SIG-M5 treated with dmso at 0.1 percent for 504 hours (cell line): ENCODE results near the gene DNAH7.

Experiments used
- DNase-seq: peaks from one replicate; lab custom pipeline; 2025; ENCODE audit not compliant: unreplicated experiment; lab: John Stamatoyannopoulos, UW

The DNAH7 gene

DNA sequence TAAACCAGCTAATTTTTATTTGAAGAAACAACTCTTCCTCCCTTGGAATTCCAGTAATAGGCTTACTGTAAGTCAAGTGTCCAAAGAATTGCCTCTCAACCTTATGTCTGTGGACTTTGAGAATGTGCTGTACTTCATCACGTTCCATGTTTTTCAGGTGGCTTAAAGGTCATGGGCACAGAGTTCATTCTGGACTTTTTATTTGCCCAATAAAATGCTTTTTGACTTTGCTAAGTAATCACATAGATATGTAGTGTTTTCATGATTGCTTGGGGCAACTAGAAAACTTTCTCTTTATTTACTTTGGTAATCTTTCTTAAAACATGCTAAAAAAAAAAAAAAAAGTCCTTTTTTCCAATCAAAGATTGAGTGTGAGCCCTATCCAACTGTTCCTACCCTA, 10.4 kb upstream of the DNAH7 start:
- no peak for DNase-seq

DNA sequence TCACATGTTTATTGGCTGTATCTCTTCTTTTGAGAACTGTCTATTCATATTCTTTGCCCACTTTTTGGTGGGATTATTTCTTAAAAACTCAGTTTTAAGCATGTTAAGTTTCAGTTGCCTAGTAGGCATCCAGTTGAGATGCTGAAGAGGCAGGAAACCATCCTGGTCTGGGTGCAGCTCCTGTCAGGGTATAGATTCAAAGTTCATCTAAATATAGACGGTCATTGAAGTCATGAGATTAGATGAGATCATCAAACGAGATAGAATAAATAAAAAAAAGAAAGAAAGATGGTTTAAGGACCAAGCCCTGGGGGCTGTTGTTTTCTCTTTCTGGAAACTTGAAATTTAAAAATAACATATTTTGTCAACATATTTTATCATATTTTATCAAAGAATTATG, 9.2 kb upstream of the DNAH7 start:
- no peak for DNase-seq

DNA sequence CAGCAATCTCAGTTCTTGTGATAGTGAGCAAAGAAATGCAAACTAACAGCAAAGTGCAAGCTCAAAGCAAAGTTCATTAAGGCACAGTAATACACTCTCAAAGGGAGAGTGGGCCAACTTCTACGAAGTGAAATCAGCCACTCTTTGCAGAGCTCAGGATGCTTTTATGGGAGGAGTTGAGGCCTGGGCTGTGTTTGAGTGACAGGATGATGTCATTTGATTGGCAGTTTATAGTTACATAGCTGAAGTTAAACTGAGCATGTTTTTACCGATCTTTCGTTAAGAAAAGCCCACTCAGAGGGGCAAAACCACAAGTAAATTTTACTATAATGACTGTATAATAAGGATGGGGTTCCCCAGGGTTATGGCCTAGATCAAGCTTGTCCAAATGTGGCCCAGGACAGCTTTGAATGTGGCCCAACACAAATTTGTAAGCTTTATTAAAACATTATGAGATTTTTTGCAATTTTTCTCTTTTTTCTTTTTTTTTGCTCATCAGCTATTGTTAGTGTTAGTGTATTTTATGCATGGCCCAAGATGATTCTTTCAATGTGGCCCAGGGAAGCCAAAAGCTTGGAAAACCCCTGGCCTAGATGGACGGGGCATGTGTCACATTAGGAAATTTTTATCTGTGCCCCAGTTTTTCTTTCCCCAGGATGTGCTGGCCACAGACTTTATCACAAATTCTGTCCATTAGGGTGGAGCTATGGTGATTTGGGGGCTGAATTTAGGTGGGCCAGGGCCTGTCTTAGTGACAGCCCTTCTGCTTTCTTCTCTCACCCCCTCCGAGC, 8.3 kb upstream of the DNAH7 start:
- DNase-seq, result no peak

DNA sequence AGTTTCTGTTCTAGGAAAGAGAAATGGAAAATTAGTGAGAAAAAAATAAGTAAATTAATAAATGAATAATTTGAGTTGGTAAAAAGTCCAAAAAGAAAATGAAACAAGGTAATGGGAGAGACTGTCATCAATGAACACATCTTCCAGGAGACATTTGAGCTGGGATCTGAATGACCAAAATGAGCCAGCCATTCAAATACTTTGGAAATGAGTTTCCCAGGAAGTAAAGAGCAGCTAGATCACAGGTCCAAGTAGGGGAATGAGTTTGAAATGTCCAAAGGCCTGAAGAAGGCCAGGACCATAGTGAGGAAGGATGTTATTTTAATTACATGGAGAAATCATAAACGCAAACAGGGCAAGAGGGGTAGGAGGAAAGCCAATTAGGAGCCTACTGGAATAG, 6.6 kb upstream of the DNAH7 start:
- DNase-seq, result no peak

DNA sequence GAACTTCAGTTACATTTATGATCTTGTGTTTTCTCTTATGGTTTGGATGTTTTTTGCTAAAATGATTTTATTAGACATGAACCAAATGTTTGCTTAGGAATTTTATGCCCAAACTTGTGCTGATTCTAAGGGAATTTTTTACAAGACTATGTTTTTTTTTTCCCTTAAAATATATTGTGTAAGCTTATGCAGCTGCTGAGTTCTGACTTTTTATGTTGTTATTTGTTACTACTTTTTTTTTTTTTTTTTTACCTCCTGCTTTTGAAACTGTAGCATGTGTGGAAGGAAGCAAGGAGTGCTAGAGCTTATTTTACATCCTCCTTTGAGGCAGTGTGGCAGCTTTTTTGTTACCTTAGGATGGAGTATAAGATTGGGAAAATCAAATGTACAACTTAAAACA, 6.0 kb upstream of the DNAH7 start:
- DNase-seq, result no peak

DNA sequence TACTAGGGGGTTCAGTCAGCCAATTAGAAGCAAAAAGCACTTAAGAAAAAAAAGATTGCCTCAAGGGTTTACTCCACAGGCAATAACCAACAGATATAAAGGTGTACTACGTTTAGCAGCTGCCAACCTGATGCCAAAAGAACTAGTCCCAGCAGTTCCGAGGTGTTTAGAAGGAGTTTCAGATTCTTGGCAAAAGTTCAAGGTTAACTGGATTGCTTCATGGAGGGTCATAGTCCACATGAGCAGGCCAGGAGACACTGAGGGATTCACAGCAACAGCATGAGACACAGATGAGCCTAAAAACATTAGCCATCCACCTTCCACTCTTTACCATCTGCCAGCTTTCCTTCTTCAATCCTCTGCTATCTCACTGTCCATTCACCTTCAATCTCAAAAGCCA, 4.9 kb upstream of the DNAH7 start:
- DNase-seq, result no peak

DNA sequence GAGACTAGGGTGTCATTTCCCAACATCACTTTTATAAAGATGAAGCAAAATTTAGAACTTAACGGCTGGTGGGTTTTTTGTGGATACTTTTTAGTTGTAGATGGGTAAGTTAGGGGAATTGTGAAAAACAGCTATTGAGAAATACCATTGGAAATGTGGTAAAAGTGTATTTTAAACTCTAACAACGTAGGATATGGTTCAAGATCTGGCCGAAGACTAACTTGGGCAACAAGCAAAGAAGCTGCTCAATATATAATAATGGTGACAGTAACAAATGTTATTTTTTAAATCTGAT, 1.6 kb downstream of the DNAH7 start:
- DNase-seq, result peak; percentile 83

DNA sequence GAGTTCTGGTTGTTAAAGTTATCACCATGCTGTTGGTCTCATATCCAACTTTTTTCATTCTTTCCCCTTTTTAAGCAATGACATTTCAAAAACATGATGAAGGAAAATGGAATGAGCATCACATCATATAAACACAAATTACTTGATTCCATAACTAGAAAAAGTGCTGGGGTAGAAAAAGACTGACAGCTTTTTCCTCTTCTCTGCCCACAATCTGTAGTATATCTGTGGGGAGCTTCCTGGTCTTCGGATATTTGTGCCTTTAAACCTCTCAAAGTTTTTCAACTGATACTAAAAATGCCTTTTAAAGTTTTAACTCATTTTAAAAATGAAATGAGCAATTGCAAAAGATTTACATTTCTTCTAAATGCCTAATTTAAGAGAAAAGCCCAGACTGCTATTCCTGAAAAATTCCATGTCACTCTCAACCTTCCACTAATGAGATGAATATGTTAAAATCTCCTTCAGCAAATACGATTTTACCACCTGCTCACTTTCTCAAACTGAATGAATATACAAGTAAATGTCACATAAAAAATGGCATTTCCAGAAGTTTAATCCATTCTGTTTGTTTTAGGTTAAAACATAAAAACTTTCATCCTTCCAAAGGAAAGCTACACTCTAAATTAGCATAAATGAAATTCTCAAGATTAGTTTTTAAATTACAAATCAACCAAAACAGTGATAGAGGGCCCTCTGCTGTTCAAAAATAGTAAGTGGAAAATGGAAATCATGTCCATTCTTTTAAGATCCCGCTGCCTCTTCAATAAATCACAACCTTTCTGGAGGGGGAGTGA, 2.1 kb downstream of the DNAH7 start:
- no peak for DNase-seq

DNA sequence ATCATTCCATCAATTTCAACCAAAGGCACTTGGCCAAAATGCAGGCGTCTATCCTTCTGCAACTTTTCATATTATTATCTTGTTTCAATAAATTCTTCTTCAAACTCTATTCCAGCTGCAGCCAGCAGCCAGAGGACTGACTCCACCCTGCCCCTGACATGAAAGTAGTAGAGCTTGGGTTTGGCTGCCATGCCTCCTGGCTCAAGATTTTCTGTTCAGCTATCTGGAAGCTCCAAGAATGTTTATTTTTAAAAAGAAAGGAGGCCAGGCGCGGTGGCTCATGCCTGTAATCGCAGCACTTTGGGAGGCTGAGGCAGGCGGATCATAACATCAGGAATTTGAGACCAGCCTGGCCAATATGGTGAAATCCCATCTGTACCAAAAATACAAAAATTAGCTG, 4.9 kb downstream of the DNAH7 start:
- DNase-seq, result no peak

DNA sequence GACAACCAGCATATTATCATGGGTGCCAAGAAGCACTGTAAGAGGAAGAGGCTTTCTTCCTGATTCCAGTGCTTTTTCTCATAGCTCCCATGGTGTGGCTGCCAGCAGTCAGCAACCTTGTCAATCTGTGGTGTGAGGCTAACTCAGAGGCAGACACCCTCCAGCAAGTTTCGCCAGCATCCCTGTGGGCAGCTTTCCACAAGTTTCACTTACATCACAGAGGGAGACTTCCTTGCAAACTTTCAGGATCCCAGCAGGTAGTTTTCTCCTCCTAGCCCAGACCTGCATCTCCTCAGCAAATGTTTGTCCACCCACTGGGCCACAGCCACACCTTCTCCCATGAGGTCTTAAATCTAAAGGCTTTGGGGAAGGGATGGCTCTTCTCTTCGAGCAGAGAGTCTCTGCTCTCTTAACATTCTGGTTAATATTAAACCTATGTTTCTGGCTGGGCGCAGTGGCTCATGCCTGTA, 9.1 kb downstream of the DNAH7 start:
- DNase-seq, result no peak

DNA sequence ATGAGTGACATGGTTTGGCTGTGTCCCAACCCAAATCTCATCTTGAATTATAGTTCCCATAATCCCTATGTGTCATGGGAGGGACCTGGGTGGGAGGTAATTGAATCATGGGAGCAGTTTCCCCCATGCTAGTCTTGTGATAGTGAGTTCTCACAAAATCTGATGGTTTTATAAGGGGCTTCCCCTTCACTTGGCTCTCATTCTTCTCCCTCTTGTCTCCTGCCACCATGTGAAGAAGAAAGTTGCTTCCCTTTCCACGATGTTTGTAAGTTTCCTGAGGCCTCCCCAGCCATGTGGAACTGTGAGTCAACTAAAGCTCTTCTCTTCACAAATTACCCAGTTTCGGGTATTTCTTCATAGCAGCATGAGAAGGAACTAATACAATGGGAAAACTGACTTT, 14.0 kb downstream of the DNAH7 start:
- peak; percentile 36 for DNase-seq

DNA sequence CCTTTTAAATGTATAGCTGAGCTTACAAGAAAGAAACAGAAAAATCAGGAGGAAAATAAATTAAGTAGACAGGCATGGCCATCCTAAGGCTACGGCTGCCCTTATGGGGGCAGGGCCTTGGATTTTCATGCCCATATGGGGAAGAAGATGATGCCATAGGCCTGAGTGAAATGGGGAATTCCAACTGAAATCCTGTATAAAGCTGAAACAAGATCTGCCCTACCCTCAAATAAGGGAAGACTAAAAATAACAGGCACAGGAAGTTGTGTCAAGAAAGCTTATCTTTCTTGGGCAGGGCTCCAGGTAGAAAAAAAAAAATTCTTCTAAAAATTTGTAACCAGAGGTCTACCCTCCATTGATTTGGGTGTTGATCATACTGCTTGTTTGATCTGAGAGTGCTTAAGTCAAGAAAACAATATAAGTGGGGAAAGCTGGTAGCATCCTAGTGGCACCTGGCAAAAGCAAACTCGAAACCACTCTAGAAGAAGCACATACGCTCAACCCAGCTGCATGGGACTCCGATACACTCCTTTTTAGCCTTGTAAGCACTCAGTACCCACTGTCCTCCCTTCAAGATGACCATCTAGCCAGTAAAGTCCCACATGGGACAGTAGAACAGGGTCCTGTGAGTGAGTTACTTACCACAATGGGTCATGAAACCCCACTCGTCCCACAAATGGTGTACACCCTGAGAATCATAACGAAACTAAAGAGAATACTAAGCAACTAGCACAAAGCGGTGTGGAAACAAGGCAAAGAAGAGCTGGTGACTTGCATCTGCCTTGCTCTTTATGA, 22.3 kb downstream of the DNAH7 start:
- DNase-seq, result no peak

DNA sequence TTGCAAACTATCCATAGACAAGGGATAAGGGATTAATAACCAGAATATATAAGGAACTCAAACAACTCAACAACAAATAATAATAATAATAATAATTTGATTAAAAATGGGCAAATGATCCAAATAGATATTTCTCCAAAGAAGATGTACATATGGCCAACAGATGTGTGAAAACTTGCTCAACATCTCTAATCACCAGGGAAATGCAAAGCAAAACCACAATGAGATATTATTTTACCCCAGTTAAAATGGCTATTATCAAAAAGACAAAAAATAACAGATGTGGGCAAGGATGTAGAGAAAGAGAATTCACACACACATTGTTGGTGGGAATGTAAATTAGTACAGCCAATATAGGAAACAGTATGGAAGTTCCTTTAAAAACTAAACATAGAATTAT, 26.9 kb downstream of the DNAH7 start:
- no peak for DNase-seq

DNA sequence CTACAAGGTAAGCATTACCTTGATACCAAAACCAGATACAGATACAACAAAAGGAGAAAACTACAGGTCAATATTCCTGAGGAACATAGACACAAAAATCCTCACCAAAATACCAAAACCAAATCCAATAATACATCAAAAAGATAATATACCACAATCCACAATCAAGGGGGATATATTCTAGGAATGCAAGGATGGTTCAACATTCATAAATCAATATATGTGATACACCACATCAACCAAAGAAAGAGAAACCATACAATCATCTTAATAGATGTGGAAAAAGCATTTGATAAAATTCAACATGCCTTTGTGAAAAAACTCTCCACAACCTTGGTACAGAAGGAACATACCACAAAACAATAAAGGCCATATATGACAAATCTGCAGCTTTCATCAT, 28.4 kb downstream of the DNAH7 start:
- DNase-seq, result no peak

DNA sequence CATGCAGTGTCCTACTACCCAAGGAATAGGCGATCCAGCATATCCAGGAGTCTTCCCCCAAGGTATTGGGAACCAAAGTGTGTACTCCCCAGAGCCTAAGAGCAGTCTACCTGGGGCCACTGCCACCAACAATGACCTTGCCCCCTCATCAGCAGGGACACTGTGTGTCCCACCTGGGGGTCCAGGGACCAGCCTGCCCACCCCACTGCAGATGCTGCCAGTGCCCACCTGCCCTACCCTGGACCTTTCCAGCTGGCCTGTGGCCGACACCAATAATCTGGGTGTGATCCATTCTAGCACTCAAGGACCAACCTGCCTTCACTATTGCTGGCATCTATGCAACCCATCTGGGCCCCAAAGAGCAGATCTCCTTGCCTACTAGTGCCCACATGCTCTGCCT, 32.2 kb downstream of the DNAH7 start:
- no peak for DNase-seq

DNA sequence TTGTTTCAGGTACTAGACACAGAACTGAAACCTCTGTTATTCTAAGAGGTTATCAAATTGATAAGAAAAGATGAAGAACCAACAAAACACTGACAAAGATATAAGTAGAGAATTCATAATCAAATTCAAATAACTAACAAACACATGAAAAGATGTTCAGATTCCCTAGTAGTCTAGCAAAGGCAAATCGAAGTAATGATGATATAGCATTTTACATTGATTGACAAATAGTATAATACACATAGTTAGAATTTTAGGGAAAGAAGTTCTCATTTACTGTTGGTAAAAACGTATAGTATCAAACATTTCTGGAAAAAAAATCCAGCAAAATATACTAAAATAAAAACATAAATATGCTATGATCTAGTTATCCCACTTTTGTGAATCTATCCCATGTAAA, 50.6 kb downstream of the DNAH7 start:
- no peak for DNase-seq

DNA sequence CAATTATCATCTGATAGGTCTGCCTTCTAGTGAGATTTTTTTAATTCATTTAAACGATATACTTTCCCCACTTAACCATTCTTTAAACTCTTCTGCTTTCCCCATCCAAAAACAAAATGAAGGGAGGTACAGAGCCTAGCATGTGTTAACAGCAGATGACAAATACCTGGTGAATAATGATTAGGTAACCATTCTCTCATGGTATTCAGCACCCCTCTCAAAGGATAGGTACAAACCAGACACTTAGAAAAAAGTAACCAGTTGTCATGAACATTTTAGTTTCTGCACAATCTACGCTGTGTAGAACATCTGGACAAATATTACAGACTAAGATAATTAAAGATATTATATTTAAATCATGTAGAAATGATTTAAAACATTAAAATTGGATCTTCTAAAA, 56.3 kb downstream of the DNAH7 start:
- DNase-seq, result no peak

DNA sequence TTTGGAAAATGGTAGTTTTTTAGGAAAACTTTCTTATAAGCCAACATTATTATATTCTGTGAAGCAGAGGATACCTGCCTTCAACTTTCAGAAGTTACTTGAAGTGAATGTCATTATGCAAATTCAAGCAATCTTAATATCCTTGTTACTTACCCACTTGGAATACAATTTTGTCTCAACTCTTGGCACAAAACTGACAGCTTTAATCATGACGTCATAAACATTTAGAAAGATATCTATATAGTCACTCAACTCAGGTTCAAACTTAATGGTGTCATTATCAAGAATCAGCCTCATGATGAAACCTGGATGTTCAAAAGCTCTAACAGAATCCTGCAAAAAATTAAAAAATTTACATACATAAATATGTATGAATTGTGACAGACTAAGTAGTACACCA, 68.1 kb downstream of the DNAH7 start:
- DNase-seq, result no peak

DNA sequence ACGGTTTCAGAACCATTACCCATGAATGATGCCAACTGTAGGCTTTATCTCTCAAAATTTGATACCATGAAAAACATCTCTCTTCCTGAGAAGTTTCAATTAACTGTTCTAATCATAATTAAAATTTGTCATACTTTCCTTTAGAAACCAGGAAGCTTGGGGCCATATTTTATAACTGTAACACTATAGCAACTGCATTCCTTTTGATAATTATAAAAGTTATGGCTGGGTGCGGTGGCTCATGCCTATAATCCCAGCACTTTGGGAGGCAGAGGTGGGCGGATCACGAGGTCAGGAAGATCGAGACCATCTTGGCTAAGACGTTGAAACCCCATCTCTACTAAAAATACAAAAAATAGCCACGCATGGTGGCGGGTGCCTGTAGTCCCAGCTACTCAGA, 70.6 kb downstream of the DNAH7 start:
- DNase-seq, result no peak

DNA sequence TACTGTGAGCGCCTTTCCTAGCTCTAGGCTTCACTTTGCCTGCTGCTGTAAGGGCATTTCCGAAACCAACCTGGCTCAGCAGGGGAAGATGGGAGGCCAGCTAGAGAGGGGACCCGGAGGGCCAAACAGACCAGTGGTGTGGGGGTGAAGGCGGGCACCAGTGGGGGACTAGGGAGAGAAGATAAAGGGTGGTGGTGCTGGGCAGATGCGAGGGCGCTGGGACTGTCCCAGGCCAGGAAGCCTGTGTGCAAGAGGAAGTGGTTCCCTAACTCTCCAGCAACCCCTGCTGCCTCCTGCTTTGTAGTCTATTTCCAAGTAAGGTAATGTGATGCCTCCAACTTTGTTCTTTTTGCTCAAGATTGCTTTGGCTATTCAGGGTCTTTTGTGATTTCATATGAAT, 73.1 kb downstream of the DNAH7 start:
- no peak for DNase-seq

DNA sequence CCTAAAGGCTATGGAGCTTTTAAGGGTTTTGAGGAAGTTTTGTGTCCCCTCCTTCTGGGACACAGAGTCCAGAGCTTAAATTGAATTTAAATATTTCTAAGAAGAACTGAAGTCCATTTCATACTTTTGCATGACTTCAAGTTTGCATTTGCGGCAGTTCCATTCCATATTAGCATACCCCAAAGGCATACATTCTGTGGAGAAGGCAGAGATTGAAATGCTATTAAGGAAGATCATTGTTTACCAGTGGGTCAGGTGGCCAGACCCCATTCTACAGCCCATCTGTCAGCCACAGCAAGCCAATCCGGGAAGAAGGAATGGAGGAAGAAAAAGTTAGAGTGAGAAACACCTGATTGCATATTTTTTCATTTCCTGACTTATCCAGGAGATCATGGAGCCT, 75.0 kb downstream of the DNAH7 start:
- no peak for DNase-seq

DNA sequence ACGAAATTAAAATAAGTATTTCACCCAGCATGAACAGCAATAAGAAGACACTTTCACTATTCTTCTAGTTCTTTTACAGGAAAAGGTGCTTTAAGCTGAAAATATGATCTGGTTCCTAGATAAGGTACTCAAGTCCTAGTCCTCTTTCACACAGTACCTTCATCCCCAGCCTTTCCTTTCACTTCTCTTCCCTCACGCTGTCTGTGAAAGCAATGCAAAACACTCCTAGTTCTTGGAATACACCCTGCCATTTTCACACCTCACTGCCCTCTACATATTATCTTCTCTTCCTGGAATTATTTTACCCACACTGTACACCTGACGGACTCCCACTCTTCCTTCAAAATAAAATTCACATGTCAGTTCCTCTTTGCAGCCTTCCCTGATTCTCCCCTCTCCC, 82.9 kb downstream of the DNAH7 start:
- DNase-seq, result no peak
